GM23338 (cell line): ENCODE data around the gene NXN.

Source experiments
- CREB1 ChIP-seq: fragments of 250-450 bp; sonication (Bioruptor Pico); IDR thresholded peaks from 2 replicates; pipeline ENCODE4 v1.5.0; 2020; ENCODE audit warnings: low read depth, mild to moderate bottlenecking, moderate library complexity
- EZH2 ChIP-seq: fragments of 200-600 bp; sonication (generic); IDR thresholded peaks from one replicate; pipeline ENCODE4 v1.8.0; 2017; ENCODE audit warnings: antibody characterized with exemption, mild to moderate bottlenecking, low read depth; ENCODE audit not compliant: unreplicated experiment
- EZH2phosphoT487 ChIP-seq: fragments of 200-600 bp; sonication (generic); IDR thresholded peaks from one replicate; pipeline ENCODE4 v1.8.1; 2018; ENCODE audit warnings: antibody characterized with exemption; ENCODE audit not compliant: unreplicated experiment
- JUNB ChIP-seq: IDR thresholded peaks from one replicate; pipeline ENCODE4 v1.6.1; 2016; ENCODE audit warnings: antibody characterized with exemption; ENCODE audit not compliant: unreplicated experiment
- NANOG ChIP-seq: IDR thresholded peaks from 2 replicates; pipeline ENCODE4 v1.6.1; 2016; ENCODE audit warnings: antibody characterized with exemption, borderline replicate concordance
- POLR2AphosphoS5 ChIP-seq: IDR thresholded peaks from 2 replicates; pipeline ENCODE4 v1.6.1; 2016; ENCODE audit warnings: antibody characterized with exemption, low read depth
- REST ChIP-seq: IDR thresholded peaks from one replicate; pipeline ENCODE4 v1.6.1; 2018; ENCODE audit warnings: antibody characterized with exemption; ENCODE audit not compliant: unreplicated experiment
- STAT1 ChIP-seq: IDR thresholded peaks from one replicate; pipeline ENCODE4 v1.6.1; 2016; ENCODE audit warnings: antibody characterized with exemption; ENCODE audit not compliant: unreplicated experiment
- ZNF331 ChIP-seq: fragments of 250-450 bp; sonication (Bioruptor Pico); IDR thresholded peaks from 2 replicates; pipeline ENCODE4 v1.5.0; 2020; ENCODE audit warnings: low read depth, mild to moderate bottlenecking, moderate library complexity
- TF ChIP-seq, protein P1 (sequence below), 2 experiments: fragments of 200-600 bp in 1 of 2; sonication (generic) in 1 of 2; conservative IDR thresholded peaks; 2 replicates each; pipeline versions ENCODE4 v1.5.1 to v1.6.1; 2016 to 2017; ENCODE audit warnings: antibody characterized with exemption in 2 of 2, low read depth in 2 of 2, mild to moderate bottlenecking in 2 of 2, moderate library complexity in 1 of 2
- TF ChIP-seq, protein P2 (sequence below): IDR thresholded peaks from 2 replicates; pipeline ENCODE4 v1.6.1; 2016; ENCODE audit warnings: antibody characterized with exemption

GRCh38 chr17:1019451-1019850 lies 39.9 kb upstream of the NXN start:
- no peak for TF ChIP-seq EZH2
- TF ChIP-seq, protein P1, sequence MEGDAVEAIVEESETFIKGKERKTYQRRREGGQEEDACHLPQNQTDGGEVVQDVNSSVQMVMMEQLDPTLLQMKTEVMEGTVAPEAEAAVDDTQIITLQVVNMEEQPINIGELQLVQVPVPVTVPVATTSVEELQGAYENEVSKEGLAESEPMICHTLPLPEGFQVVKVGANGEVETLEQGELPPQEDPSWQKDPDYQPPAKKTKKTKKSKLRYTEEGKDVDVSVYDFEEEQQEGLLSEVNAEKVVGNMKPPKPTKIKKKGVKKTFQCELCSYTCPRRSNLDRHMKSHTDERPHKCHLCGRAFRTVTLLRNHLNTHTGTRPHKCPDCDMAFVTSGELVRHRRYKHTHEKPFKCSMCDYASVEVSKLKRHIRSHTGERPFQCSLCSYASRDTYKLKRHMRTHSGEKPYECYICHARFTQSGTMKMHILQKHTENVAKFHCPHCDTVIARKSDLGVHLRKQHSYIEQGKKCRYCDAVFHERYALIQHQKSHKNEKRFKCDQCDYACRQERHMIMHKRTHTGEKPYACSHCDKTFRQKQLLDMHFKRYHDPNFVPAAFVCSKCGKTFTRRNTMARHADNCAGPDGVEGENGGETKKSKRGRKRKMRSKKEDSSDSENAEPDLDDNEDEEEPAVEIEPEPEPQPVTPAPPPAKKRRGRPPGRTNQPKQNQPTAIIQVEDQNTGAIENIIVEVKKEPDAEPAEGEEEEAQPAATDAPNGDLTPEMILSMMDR (conservative IDR thresholded peaks at IDR 0.05; ENCODE audit: low read depth in 2 of 2) = no peak
- no peak for TF ChIP-seq REST
- TF ChIP-seq, protein P2, sequence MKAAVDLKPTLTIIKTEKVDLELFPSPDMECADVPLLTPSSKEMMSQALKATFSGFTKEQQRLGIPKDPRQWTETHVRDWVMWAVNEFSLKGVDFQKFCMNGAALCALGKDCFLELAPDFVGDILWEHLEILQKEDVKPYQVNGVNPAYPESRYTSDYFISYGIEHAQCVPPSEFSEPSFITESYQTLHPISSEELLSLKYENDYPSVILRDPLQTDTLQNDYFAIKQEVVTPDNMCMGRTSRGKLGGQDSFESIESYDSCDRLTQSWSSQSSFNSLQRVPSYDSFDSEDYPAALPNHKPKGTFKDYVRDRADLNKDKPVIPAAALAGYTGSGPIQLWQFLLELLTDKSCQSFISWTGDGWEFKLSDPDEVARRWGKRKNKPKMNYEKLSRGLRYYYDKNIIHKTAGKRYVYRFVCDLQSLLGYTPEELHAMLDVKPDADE = no peak
- TF ChIP-seq JUNB = no peak
- TF ChIP-seq EZH2phosphoT487 = no peak
- TF ChIP-seq ZNF331 (CRISPR knock-in tag) = no peak
- no peak for TF ChIP-seq POLR2AphosphoS5
- no peak for TF ChIP-seq NANOG
- no peak for TF ChIP-seq CREB1 (CRISPR knock-in tag)
- no peak for TF ChIP-seq STAT1
